Vagina (tissue), 2 donors: Measurements from ENCODE around the gene RNF223. TPM values are rescaled to one million over a fixed set of nuclear protein-coding genes. Genes with fewer than 3 reads are reported as not detected.

ENCODE experiments used
- DNase-seq, 2 donors: peaks; one replicate each; pipeline ENCODE4 v3.0.0-alpha.2; 2017; ENCODE audit errors: extremely low spot score in 2 of 2
- H3K27ac ChIP-seq: fragments of 200-600 bp; sonication (generic); one replicate; pipeline ENCODE4 v1.5.1; 2019
- H3K27me3 ChIP-seq: fragments of 200-600 bp; sonication (generic); one replicate; pipeline ENCODE4 v1.5.1; 2019
- H3K36me3 ChIP-seq, 2 donors: fragments of 200-600 bp; sonication (generic); one replicate each; pipeline ENCODE4 v1.5.1; 2017 to 2019
- H3K4me1 ChIP-seq: fragments of 200-600 bp; sonication (generic); one replicate; pipeline ENCODE4 v1.5.1; 2019
- H3K4me3 ChIP-seq, 2 donors: fragments of 200-600 bp; sonication (generic); 1 replicate in 1 of 2; 2 replicates in 1 of 2; pipeline ENCODE4 v1.5.1; 2016 to 2019
- H3K9me3 ChIP-seq: fragments of 200-600 bp; sonication (generic); one replicate; pipeline ENCODE4 v1.5.1; 2019
- POLR2A ChIP-seq, 2 donors: fragments of 450-650 bp; IDR thresholded peaks; one replicate each; pipeline ENCODE4 v1.6.1; 2017; ENCODE audit warnings: antibody characterized with exemption in 2 of 2, mild to moderate bottlenecking in 2 of 2, moderate library complexity in 2 of 2
- POLR2AphosphoS5 ChIP-seq, 2 donors: sonication (generic); formaldehyde crosslinking; IDR thresholded peaks; one replicate each; pipeline ENCODE4 v1.9.0; 2017; ENCODE audit warnings: antibody characterized with exemption in 2 of 2, mild to moderate bottlenecking in 2 of 2, low read depth in 1 of 2; ENCODE audit not compliant: insufficient read depth in 1 of 2
- intact Hi-C: fragments of 100-400 bp; cut with DNase I; formaldehyde crosslinking; loops from one replicate; pipeline ENCODE4 v1.15.1; 2023
- total RNA-seq: library from RNA; depleted of rRNA; stranded (reverse); fragments of >200 nt; gene quantifications from one replicate; pipeline ENCODE4 v1.2.3, GENCODE V29; 2016
- TF ChIP-seq, protein P1 (sequence below), 3 experiments: fragments of 450-650 bp in 2 of 3; fragments of 200-600 bp in 1 of 3; sonication (generic) in 1 of 3; IDR thresholded peaks; one replicate each; pipeline ENCODE4 v1.5.1; 2017 to 2019; ENCODE audit warnings: antibody characterized with exemption in 3 of 3, mild to moderate bottlenecking in 2 of 3, moderate library complexity in 2 of 3

The RNF223 gene
- total RNA-seq, 1 donor from 2014 or later: 4.9 TPM

DNA sequence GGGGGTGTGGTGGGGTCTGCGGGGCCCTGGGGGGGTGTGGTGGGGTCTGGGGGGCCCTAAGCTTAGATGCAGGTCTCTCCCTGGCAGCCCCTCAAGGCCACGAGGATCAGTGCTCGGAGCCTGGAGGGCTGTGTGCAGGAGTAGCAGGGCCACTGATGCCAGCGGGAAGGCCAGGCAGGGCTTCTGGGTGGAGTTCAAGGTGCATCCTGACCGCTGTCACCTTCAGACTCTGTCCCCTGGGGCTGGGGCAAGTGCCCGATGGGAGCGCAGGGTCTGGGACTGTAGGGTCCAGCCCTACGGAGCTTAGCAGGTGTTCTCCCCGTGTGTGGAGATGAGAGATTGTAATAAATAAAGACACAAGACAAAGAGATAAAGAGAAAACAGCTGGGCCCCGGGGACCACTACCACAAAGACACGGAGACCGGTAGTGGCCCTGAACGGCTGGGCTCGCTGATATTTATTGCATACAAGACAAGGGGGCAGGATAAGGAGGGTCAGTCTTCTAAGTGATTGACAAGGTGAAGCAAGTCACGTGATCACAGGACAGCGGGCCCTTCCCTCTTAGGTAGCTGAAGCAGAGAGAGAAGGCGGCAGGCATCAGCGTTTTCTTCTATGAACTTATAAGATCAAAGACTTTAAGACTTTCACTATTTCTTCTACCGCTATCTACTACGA, 8.7 kb downstream of the RNF223 start:
- Histone ChIP-seq H3K27me3 (peaks cover 5% of the 10 kb centered on the region), H3K36me3 (no peaks in the 10 kb centered on the region), H3K9me3 (no peaks in the 10 kb centered on the region), H3K27ac (no peak overlapping the region), H3K4me1 (peaks cover 38% of the 10 kb centered on the region), H3K4me3 (no peak overlapping the region)
- DNase-seq: no peak
- intact Hi-C loops: no loop called here
- no peak for TF ChIP-seq POLR2A (IDR thresholded peaks at IDR 0.05)
- TF ChIP-seq, protein P1, sequence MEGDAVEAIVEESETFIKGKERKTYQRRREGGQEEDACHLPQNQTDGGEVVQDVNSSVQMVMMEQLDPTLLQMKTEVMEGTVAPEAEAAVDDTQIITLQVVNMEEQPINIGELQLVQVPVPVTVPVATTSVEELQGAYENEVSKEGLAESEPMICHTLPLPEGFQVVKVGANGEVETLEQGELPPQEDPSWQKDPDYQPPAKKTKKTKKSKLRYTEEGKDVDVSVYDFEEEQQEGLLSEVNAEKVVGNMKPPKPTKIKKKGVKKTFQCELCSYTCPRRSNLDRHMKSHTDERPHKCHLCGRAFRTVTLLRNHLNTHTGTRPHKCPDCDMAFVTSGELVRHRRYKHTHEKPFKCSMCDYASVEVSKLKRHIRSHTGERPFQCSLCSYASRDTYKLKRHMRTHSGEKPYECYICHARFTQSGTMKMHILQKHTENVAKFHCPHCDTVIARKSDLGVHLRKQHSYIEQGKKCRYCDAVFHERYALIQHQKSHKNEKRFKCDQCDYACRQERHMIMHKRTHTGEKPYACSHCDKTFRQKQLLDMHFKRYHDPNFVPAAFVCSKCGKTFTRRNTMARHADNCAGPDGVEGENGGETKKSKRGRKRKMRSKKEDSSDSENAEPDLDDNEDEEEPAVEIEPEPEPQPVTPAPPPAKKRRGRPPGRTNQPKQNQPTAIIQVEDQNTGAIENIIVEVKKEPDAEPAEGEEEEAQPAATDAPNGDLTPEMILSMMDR (IDR thresholded peaks at IDR 0.05): no peak
- TF ChIP-seq POLR2AphosphoS5 (IDR thresholded peaks at IDR 0.05; ENCODE audit: insufficient read depth in 1 of 2, low read depth in 1 of 2): no peak

DNA sequence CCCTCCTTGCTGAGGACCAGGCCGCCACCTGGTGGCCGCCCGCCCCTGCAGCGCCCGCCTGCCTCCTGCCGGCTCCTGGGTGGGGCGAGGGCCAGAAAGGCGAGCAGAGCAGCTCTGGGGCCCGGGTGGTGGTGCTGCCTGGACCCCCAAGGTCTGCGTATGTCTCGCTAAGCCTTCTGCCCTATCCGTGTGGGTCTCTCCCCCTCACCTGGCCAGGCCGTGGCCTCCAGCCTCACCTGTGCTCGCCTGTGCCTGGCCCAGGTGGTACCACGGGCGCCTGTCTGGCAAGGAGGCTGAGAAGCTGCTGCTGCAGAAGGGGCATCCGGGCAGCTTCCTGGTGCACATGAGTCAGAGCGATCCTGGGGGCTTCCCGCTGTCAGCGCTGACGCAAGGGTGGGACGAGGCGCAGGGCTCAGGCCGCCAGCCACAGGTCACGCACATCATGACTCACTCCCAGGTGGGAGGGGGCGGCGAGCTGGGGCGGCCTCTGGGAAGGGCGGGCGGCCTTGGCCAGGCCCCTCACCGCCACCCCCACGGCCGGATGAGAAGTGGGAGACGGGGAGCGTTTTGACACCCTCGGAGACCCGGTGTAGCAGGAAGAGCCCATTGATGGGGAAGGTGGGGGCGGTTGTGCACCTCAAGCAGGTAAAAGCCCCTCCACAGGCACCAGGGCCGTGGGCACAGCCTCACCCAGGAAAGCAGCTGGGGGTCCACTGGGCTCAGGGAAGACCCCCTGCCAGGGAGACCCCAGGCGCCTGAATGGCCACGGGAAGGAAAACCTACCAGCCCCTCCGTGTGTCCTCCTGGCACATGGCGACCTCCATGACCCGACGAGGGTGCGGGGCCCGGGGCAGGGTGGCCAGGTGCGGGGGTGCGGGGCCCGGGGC, 9.9 kb downstream of the RNF223 start:
- peak overlapping the region; percentile 20 for H3K27ac ChIP-seq
- H3K27me3 ChIP-seq: peaks cover 5% of the 10 kb centered on the region
- no peak for DNase-seq
- no peak overlapping the region for H3K4me3 ChIP-seq
- H3K36me3 ChIP-seq: no peaks in the 10 kb centered on the region
- no peaks in the 10 kb centered on the region for H3K9me3 ChIP-seq
- intact Hi-C loops: no loop called here
- TF ChIP-seq POLR2A (IDR thresholded peaks at IDR 0.05): no peak
- TF ChIP-seq, protein P1 (IDR thresholded peaks at IDR 0.05): peak; percentile 66 to 86 (median 83)
- TF ChIP-seq POLR2AphosphoS5 (IDR thresholded peaks at IDR 0.05; ENCODE audit: insufficient read depth in 1 of 2, low read depth in 1 of 2): peak in 1 of 2 donors; percentile 34
- H3K4me1 ChIP-seq: peaks cover 43% of the 10 kb centered on the region

DNA sequence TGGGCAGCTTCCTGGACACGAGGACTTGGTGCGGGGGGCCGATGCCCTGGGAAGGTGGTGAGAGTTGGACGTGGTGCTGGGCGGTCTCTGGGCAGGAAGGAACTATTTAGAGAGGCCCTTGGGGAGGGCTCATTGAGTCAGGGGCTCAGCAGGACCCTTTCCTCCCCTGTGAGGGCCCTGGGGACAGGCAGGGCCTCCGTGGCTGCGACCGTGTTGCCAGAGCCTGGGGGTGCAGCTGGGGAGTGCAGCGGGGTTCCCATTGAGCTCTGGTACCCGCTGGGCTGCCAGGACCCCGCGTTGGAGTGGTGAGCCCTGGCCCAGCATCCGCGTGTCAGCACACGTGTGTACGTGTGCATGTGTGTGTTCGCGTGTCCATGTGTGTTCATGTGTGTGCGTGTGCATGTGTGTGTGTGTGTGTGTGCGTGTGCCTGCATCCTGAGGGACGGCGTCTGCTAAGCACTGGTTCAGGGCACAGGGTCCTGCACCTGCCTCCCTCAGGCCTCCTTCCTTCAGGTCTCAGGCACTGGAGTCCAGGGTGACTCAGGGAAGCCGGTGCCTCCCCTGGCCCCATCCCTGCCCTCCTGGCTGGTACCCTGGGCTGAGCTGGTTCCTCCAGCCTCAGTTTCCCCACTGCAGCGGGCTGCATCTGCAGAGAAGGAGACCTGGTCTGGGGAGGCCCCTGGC, 10.7 kb downstream of the RNF223 start:
- Histone ChIP-seq H3K36me3 (no peaks in the 10 kb centered on the region), H3K4me3 (no peak overlapping the region), H3K27ac (no peak overlapping the region), H3K9me3 (no peaks in the 10 kb centered on the region), H3K27me3 (peaks cover 5% of the 10 kb centered on the region), H3K4me1 (peaks cover 43% of the 10 kb centered on the region)
- TF ChIP-seq, protein P1 (IDR thresholded peaks at IDR 0.05): no peak
- TF ChIP-seq POLR2AphosphoS5 (IDR thresholded peaks at IDR 0.05; ENCODE audit: insufficient read depth in 1 of 2, low read depth in 1 of 2) (no peak), POLR2A (IDR thresholded peaks at IDR 0.05) (no peak)
- no peak for DNase-seq
- intact Hi-C loops: no loop called here

DNA sequence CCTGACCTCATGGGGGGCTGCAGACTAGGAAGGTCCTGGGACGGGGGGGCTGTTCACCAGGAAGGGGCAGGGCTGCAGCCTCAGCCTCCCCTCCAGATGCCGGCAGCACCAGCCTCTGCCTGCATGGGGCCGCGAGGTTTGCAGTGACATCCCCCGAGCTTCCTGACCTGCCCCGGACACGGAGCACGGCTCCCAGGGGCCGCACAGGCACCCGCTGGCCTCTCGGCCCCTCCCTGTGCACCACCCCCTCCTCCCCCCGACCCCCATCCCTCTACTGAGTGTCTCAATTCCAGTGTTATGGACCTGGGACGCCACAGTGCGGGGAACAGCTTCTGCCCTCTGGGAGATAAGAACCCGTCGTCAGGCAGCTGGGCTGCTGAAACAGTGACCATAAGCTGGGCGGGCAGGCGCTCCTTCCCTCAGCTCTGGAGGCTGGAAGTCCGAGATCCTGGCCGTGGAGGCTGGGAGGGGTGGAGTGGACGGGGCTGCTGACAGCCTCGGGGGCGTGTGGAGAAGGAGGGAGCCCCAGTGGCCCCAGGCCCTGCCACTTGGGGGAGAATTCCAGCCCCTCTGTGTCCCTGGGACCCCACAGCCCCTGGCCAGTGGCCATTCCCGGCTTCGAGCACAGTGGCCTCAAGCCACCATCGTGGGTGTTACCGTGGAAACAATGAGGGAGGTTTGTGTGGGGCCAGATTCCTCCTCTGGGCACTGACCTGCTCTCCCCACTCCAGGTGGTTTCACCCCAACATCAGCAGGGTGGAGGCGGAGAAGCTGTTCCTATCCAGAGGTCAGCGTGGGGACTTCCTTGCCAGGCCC, 11.6 kb downstream of the RNF223 start:
- no peak for DNase-seq
- Histone ChIP-seq H3K9me3 (no peaks in the 10 kb centered on the region), H3K27ac (no peak overlapping the region), H3K4me3 (no peak overlapping the region), H3K36me3 (no peaks in the 10 kb centered on the region), H3K4me1 (peaks cover 38% of the 10 kb centered on the region), H3K27me3 (peaks cover 5% of the 10 kb centered on the region)
- intact Hi-C loops: no loop called here
- TF ChIP-seq POLR2A (IDR thresholded peaks at IDR 0.05) (no peak), POLR2AphosphoS5 (IDR thresholded peaks at IDR 0.05; ENCODE audit: insufficient read depth in 1 of 2, low read depth in 1 of 2) (no peak)
- TF ChIP-seq, protein P1 (IDR thresholded peaks at IDR 0.05): no peak
